GM12878 (cell line): Measurements from ENCODE around the gene TXNRD1. TPM values are rescaled to one million over a fixed set of nuclear protein-coding genes. Genes with fewer than 3 reads are reported as not detected.

Source experiments
- ATAC-seq: fragments of 200-7000 bp; cut with Tn5 transposase; 3 replicates; pipeline ENCODE4 v1.9.1; 2020; ENCODE audit warnings: mild to moderate bottlenecking, moderate library complexity
- BruUV-seq: library from RNA; stranded (reverse); fragments of 400-500 nt; replicated peaks from 2 replicates; lab custom pipeline; 2021; lab: Mats Ljungman, UMichigan
- CTCF ChIA-PET: fragments of 300-600 bp; sonication (Branson Sonifier 250); formaldehyde crosslinking; extraction: SDS; loops from one replicate; lab custom pipeline; 2021; ENCODE audit warnings: inconsistent platforms; lab: Yijun Ruan, JAX
- POLR2A ChIA-PET: fragments of 350-600 bp; formaldehyde crosslinking; extraction: SDS; loops from one replicate; lab custom pipeline; 2021; ENCODE audit warnings: inconsistent platforms; lab: Charles Lee
- RAD21 ChIA-PET: fragments of 300-600 bp; sonication (Branson Sonifier 250); formaldehyde crosslinking; loops from one replicate; lab custom pipeline; 2023; ENCODE audit warnings: antibody characterized with exemption; ENCODE audit not compliant: unreplicated experiment; lab: Charles Lee
- SMC1A ChIA-PET: fragments of 300-600 bp; sonication (Branson Sonifier 250); formaldehyde crosslinking; loops from one replicate; lab custom pipeline; 2023; ENCODE audit not compliant: unreplicated experiment, uncharacterized antibody; lab: Charles Lee
- DNase-seq: peaks from one replicate; pipeline ENCODE4 v3.0.0-alpha.2; 2011; ENCODE audit warnings: low read depth, low spot score
- FAIRE-seq: peaks from 3 replicates; lab custom pipeline; 2011; peaks lifted over from hg19 to GRCh38; lab: Jason Lieb, UNC
- H2AFZ ChIP-seq: 2 replicates; pipeline ENCODE4 v1.6.0; 2011; ENCODE audit warnings: low read depth, low read length, control low read depth; ENCODE audit not compliant: control insufficient read depth
- H3K27ac ChIP-seq: 2 replicates; pipeline ENCODE4 v1.5.1; 2011; ENCODE audit warnings: control low read depth; ENCODE audit not compliant: control insufficient read depth, insufficient read depth
- H3K27me3 ChIP-seq, 2 experiments: replicated peaks in 1 of 2; 2 replicates each; pipeline versions ENCODE4 v1.6.0 to v1.6.1; 2011; ENCODE audit warnings: low read length in 1 of 2; ENCODE audit not compliant: control insufficient read depth in 2 of 2, insufficient read depth in 2 of 2
- H3K36me3 ChIP-seq, 2 experiments: 2 replicates each; pipeline ENCODE4 v1.5.1; 2011; ENCODE audit warnings: low read length in 1 of 2; ENCODE audit not compliant: control insufficient read depth in 2 of 2, insufficient read depth in 2 of 2
- H3K4me1 ChIP-seq: 2 replicates; pipeline ENCODE4 v1.6.1; 2011; ENCODE audit warnings: mild to moderate bottlenecking, low read length, moderate library complexity, mixed read lengths; ENCODE audit not compliant: control insufficient read depth, insufficient read depth
- H3K4me2 ChIP-seq: 2 replicates; pipeline ENCODE4 v1.6.0; 2011; ENCODE audit warnings: control low read depth; ENCODE audit not compliant: control insufficient read depth, insufficient read depth
- H3K4me3 ChIP-seq: fragments of 200-600 bp; sonication (generic); 2 replicates; pipeline ENCODE4 v1.5.1; 2016
- H3K79me2 ChIP-seq: 2 replicates; pipeline ENCODE4 v1.6.0; 2011; ENCODE audit warnings: low read length; ENCODE audit not compliant: control insufficient read depth, insufficient read depth
- H3K9ac ChIP-seq: 2 replicates; pipeline ENCODE4 v1.8.0; 2011; ENCODE audit warnings: low read length, control low read depth, mixed read lengths; ENCODE audit not compliant: control insufficient read depth, insufficient read depth
- H3K9me3 ChIP-seq: replicated peaks from 3 replicates; pipeline ENCODE4 v1.5.1; 2011; ENCODE audit warnings: mild to moderate bottlenecking, low read length; ENCODE audit not compliant: control insufficient read depth, insufficient read depth
- H4K20me1 ChIP-seq: 2 replicates; pipeline ENCODE4 v1.6.0; 2011; ENCODE audit not compliant: control insufficient read depth, insufficient read depth
- CBFB ChIP-seq: IDR thresholded peaks from 2 replicates; pipeline ENCODE4 v1.6.1; 2016; ENCODE audit warnings: antibody characterized with exemption, low read depth
- CEBPB ChIP-seq, 2 experiments: fragments of 150-350 bp in 1 of 2; IDR thresholded peaks; 2 replicates each; pipeline ENCODE4 v1.6.1; 2012 to 2014; ENCODE audit warnings: low read depth in 2 of 2, low read length in 2 of 2, borderline replicate concordance in 1 of 2, inconsistent platforms in 1 of 2
- CHD2 ChIP-seq: IDR thresholded peaks from 2 replicates; pipeline ENCODE4 v1.6.1; 2011; ENCODE audit warnings: low read depth, low read length, improper control_type of control experiment, borderline replicate concordance
- EGR1 ChIP-seq, 2 experiments: IDR thresholded peaks; 1 replicate in 1 of 2; 2 replicates in 1 of 2; pipeline ENCODE4 v1.6.1; 2011 to 2012; ENCODE audit warnings: low read depth in 2 of 2, low read length in 2 of 2, borderline replicate concordance in 1 of 2, mild to moderate bottlenecking in 1 of 2, moderate library complexity in 1 of 2
- IKZF1 ChIP-seq: fragments of 450-650 bp; conservative IDR thresholded peaks from 2 replicates; pipeline ENCODE4 v1.6.1; 2017; ENCODE audit warnings: antibody characterized with exemption, mild to moderate bottlenecking
- IRF4 ChIP-seq: IDR thresholded peaks from 2 replicates; pipeline ENCODE4 v1.6.1; 2011; ENCODE audit warnings: low read depth, low read length
- KAT2A ChIP-seq: conservative IDR thresholded peaks from 2 replicates; pipeline ENCODE4 v1.6.1; 2011; ENCODE audit warnings: low read depth, low read length; ENCODE audit not compliant: control insufficient read depth
- MEF2A ChIP-seq: IDR thresholded peaks from 2 replicates; pipeline ENCODE4 v1.6.1; 2011; ENCODE audit warnings: low read depth, mild to moderate bottlenecking, low read length, moderate library complexity; ENCODE audit not compliant: insufficient read depth
- MTA3 ChIP-seq: IDR thresholded peaks from 2 replicates; pipeline ENCODE4 v1.6.1; 2012; ENCODE audit warnings: low read length, inconsistent platforms, borderline replicate concordance
- NR2C1 ChIP-seq: fragments of 450-650 bp; IDR thresholded peaks from 2 replicates; pipeline ENCODE4 v1.6.1; 2017; ENCODE audit warnings: antibody characterized with exemption, mild to moderate bottlenecking, moderate library complexity
- POLR2AphosphoS5 ChIP-seq: IDR thresholded peaks from 2 replicates; pipeline ENCODE4 v1.6.1; 2011; ENCODE audit warnings: mild to moderate bottlenecking, low read length, inconsistent platforms
- SP1 ChIP-seq: IDR thresholded peaks from one replicate; pipeline ENCODE4 v1.6.1; 2011; ENCODE audit warnings: low read depth, low read length
- TBL1XR1 ChIP-seq: IDR thresholded peaks from 2 replicates; pipeline ENCODE4 v1.6.1; 2012; ENCODE audit warnings: low read depth, low read length, improper control_type of control experiment
- WGBS: methylation state at CpG from one replicate; pipeline ENCODE4 v1.1.6; 2016; ENCODE audit warnings: low lambda C conversion rate; ENCODE audit not compliant: insufficient replicate concordance, insufficient coverage; ENCODE audit errors: missing lambda C conversion rate; 5-methylcytosine and 5-hydroxymethylcytosine counted together
- in situ Hi-C: fragments of 300-500 bp; cut with MboI; formaldehyde crosslinking; loops from 9 replicates; pipeline ENCODE4 v1.14.3; 2018; ENCODE audit warnings: mixed read lengths
- intact Hi-C: fragments of 100-400 bp; cut with micrococcal nuclease; formaldehyde crosslinking; loops from one replicate; pipeline ENCODE4 v1.14.2; 2022; ENCODE audit not compliant: unreplicated experiment
- polyA plus RNA-seq, 11 experiments: library from polyadenylated mRNA; depleted of rRNA in 4 of 11; unstranded in 6 of 11; stranded (reverse) in 5 of 11; fragments of >200 nt; fragmentation: Nextera tagmentation in 4 of 11; fragmentation: Illumina TruSeq in 1 of 11; extraction: Ambion mirVana in 4 of 11; extraction: Trizol in 1 of 11; gene quantifications; 1 replicate in 1 of 11; 2 replicates in 10 of 11; pipeline versions ENCODE4 v1.2.1 to v1.2.3, GENCODE V29; 2011 to 2016; ENCODE audit warnings: inconsistent platforms in 2 of 11, missing spikeins in 2 of 11, low read depth in 1 of 11
- total RNA-seq, 4 experiments: library from RNA; depleted of rRNA in 3 of 4; stranded (reverse); fragments of >200 nt in 3 of 4; fragmentation: Illumina TruSeq in 1 of 4; extraction: Trizol in 1 of 4; gene quantifications; 2 replicates each; pipeline versions ENCODE4 v1.2.1 to v1.2.3, GENCODE V29; 2013 to 2021
- TF ChIP-seq, protein P1 (sequence below): fragments of 450-650 bp; IDR thresholded peaks from 2 replicates; pipeline ENCODE4 v1.6.1; 2017; ENCODE audit warnings: mild to moderate bottlenecking, low read depth, inconsistent platforms; ENCODE audit not compliant: poor library complexity, severe bottlenecking
- TF ChIP-seq, protein P2 (sequence below): fragments of 450-650 bp; IDR thresholded peaks from 2 replicates; pipeline ENCODE4 v1.6.1; 2017; ENCODE audit warnings: low read depth, mild to moderate bottlenecking, moderate library complexity
- TF ChIP-seq, protein P3 (sequence below): fragments of 450-650 bp; IDR thresholded peaks from 2 replicates; pipeline ENCODE4 v1.6.1; 2017; ENCODE audit warnings: mild to moderate bottlenecking

Gene TXNRD1
- total and polyA plus RNA-seq, 10 of the 15 experiments (the other 5 are each of a cell fraction or from before 2014, with no cell fraction given) = 52.6 to 84.6 (median 67.8) TPM

DNA sequence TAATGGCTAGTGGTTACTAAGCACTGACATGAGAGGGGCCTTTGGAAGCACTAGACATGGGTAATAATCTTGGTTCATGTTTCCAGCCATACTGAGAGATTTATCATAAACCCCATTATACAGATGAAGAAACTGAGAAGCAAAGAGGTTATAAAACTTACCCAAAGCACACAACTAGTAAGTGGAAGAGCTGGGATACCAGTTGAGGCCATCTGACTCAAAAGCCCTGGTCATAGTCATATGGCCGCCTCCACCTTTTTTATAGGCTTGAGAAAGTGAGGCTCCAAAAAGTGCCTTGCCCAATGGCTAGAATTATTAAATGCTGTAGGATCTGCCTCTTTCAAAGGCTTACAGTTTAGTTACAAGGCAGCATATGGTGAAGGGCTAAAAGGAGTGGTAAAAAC is 944 bp downstream of the TXNRD1 start:
- ChIA-PET CTCF (interaction anchor here (1.2 to 1.8 kb wide), 4 partner anchors 12 to 289 kb away, joined by 3 to 11 read pairs (median 8); no protein-coding TSS in a partner anchor), POLR2A (interaction anchor here (0.6 kb wide), 1 partner anchor 10 kb away, joined by 3 read pairs; no protein-coding TSS in a partner anchor), SMC1A (interaction anchor here (0.5 to 1.7 kb wide), 5 partner anchors 79 to 142 kb away, joined by 3 to 6 read pairs (median 4); no protein-coding TSS in a partner anchor), RAD21 (interaction anchor here (0.9 to 1.6 kb wide), 2 partner anchors 142 to 836 kb away, joined by 3 read pairs; no protein-coding TSS in a partner anchor)
- Histone ChIP-seq H3K9ac (no peak overlapping the region), H3K4me1 (no peaks in the 10 kb centered on the region), H2AFZ (no peak overlapping the region; the same call in 1 of the 2 replicates), H3K4me3 (no peak overlapping the region), H3K4me2 (no peak overlapping the region; the same call in 1 of the 2 replicates), H4K20me1 (no peaks in the 10 kb centered on the region), H3K79me2 (no peaks in the 10 kb centered on the region), H3K27me3 (no peaks in the 10 kb centered on the region), H3K27ac (no peak overlapping the region), H3K36me3 (no peaks in the 10 kb centered on the region), H3K9me3 (no peaks in the 10 kb centered on the region)
- TF ChIP-seq, protein P1, sequence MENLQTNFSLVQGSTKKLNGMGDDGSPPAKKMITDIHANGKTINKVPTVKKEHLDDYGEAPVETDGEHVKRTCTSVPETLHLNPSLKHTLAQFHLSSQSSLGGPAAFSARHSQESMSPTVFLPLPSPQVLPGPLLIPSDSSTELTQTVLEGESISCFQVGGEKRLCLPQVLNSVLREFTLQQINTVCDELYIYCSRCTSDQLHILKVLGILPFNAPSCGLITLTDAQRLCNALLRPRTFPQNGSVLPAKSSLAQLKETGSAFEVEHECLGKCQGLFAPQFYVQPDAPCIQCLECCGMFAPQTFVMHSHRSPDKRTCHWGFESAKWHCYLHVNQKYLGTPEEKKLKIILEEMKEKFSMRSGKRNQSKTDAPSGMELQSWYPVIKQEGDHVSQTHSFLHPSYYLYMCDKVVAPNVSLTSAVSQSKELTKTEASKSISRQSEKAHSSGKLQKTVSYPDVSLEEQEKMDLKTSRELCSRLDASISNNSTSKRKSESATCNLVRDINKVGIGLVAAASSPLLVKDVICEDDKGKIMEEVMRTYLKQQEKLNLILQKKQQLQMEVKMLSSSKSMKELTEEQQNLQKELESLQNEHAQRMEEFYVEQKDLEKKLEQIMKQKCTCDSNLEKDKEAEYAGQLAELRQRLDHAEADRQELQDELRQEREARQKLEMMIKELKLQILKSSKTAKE = no peak
- TF ChIP-seq CBFB = no peak
- no peak for TF ChIP-seq MTA3
- TF ChIP-seq KAT2A = no peak
- TF ChIP-seq NR2C1 = no peak
- no peak for TF ChIP-seq CHD2
- no peak for TF ChIP-seq POLR2AphosphoS5
- no peak for TF ChIP-seq SP1
- TF ChIP-seq, protein P2, sequence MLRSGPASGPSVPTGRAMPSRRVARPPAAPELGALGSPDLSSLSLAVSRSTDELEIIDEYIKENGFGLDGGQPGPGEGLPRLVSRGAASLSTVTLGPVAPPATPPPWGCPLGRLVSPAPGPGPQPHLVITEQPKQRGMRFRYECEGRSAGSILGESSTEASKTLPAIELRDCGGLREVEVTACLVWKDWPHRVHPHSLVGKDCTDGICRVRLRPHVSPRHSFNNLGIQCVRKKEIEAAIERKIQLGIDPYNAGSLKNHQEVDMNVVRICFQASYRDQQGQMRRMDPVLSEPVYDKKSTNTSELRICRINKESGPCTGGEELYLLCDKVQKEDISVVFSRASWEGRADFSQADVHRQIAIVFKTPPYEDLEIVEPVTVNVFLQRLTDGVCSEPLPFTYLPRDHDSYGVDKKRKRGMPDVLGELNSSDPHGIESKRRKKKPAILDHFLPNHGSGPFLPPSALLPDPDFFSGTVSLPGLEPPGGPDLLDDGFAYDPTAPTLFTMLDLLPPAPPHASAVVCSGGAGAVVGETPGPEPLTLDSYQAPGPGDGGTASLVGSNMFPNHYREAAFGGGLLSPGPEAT = no peak
- TF ChIP-seq IRF4 = no peak
- no peak for TF ChIP-seq EGR1 (IDR thresholded peaks at IDR 0.05; ENCODE audit: borderline replicate concordance in 1 of 2, low read depth in 2 of 2, low read length in 2 of 2)
- TF ChIP-seq, protein P3, sequence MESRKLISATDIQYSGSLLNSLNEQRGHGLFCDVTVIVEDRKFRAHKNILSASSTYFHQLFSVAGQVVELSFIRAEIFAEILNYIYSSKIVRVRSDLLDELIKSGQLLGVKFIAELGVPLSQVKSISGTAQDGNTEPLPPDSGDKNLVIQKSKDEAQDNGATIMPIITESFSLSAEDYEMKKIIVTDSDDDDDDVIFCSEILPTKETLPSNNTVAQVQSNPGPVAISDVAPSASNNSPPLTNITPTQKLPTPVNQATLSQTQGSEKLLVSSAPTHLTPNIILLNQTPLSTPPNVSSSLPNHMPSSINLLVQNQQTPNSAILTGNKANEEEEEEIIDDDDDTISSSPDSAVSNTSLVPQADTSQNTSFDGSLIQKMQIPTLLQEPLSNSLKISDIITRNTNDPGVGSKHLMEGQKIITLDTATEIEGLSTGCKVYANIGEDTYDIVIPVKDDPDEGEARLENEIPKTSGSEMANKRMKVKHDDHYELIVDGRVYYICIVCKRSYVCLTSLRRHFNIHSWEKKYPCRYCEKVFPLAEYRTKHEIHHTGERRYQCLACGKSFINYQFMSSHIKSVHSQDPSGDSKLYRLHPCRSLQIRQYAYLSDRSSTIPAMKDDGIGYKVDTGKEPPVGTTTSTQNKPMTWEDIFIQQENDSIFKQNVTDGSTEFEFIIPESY = no peak
- TF ChIP-seq MEF2A = no peak
- TF ChIP-seq TBL1XR1 = no peak
- no peak for TF ChIP-seq CEBPB (IDR thresholded peaks at IDR 0.05; ENCODE audit: borderline replicate concordance in 1 of 2, low read depth in 2 of 2, low read length in 2 of 2)
- no peak for TF ChIP-seq IKZF1
- ATAC-seq (no peak), FAIRE-seq (no peak), DNase-seq (no peak)
- no TSS peak for BruUV-seq
- in situ Hi-C loops = no loop called here
- WGBS = 95% methylated on average over 1 of the region's 1 CpG
- intact Hi-C loops = no loop called here
